Lower leg skin (tissue), 3 donors: ENCODE results near the gene C21orf91.

Experiments used
- CTCF ChIP-seq, 3 donors: fragments of 450-650 bp; IDR thresholded peaks; one replicate each; pipeline ENCODE4 v1.5.1; 2016; ENCODE audit warnings: antibody characterized with exemption in 3 of 3, mild to moderate bottlenecking in 3 of 3, moderate library complexity in 2 of 3
- POLR2A ChIP-seq, 2 donors: fragments of 450-650 bp; IDR thresholded peaks; one replicate each; pipeline ENCODE4 v1.6.1; 2016 to 2017; ENCODE audit warnings: antibody characterized with exemption in 2 of 2, mild to moderate bottlenecking in 1 of 2, moderate library complexity in 1 of 2

- TF ChIP-seq CTCF (IDR thresholded peaks at IDR 0.05): no peak
- TF ChIP-seq POLR2A (IDR thresholded peaks at IDR 0.05): peak in 1 of 2 donors; percentile 16
Observed at GRCh38 chr21:17819114-17819876, at the start of gene C21orf91.
